T-helper 17 cell (primary cell): ENCODE data around the gene PLEKHG1. TPM values are rescaled to one million over a fixed set of nuclear protein-coding genes. Genes with fewer than 3 reads are reported as not detected.

Source experiments
- ATAC-seq: fragments of 150-1000 bp; cut with Tn5 transposase; 2 replicates; pipeline ENCODE4 v1.10.0; 2021; ENCODE audit warnings: mild to moderate bottlenecking, moderate library complexity
- DNase-seq, 3 donors: peaks; one replicate each; pipeline versions ENCODE4 v3.0.0 to v3.0.0-alpha.2; 2020 to 2021
- H3K9me3 ChIP-seq: one replicate; pipeline ENCODE4 v1.7.0; 2013; ENCODE audit warnings: low read length, mild to moderate bottlenecking; ENCODE audit not compliant: control insufficient read depth, poor library complexity, severe bottlenecking
- H3K27ac Mint-ChIP-seq: one replicate; pipeline ENCODE4 v1.8.0; 2022; ENCODE audit warnings: mild to moderate bottlenecking, moderate library complexity, mixed read lengths
- H3K27me3 Mint-ChIP-seq: one replicate; pipeline ENCODE4 v1.8.0; 2022; ENCODE audit warnings: mixed read lengths
- H3K36me3 Mint-ChIP-seq: one replicate; pipeline ENCODE4 v1.8.0; 2022; ENCODE audit warnings: low read depth, mixed read lengths
- H3K4me1 Mint-ChIP-seq: one replicate; pipeline ENCODE4 v1.8.0; 2022; ENCODE audit warnings: mild to moderate bottlenecking, mixed read lengths
- H3K4me3 Mint-ChIP-seq: one replicate; pipeline ENCODE4 v1.8.0; 2022; ENCODE audit warnings: mild to moderate bottlenecking, moderate library complexity, mixed read lengths
- total RNA-seq, 4 donors: library from RNA in 2 of 4; stranded (reverse) in 2 of 4; gene quantifications; one replicate each; pipeline ENCODE4 v1.2.3 and lab custom pipeline; 2022 to 2026

PLEKHG1 gene
- total RNA-seq, 2 donors from 2014 or later = 4.7 to 12.9 TPM

- H3K27me3 Mint-ChIP-seq = peaks cover 47% of the 10 kb centered on the region
- no peak overlapping the region for H3K27ac Mint-ChIP-seq
- DNase-seq (no peak), ATAC-seq (no peak)
- H3K9me3 ChIP-seq = no peaks in the 10 kb centered on the region
- H3K36me3 Mint-ChIP-seq = peaks cover 2% of the 10 kb centered on the region
- H3K4me3 Mint-ChIP-seq = no peak overlapping the region
- H3K4me1 Mint-ChIP-seq = peaks cover 4% of the 10 kb centered on the region
These were observed 23.8 kb upstream of the PLEKHG1 start for GRCh38 chr6:150575836-150576235.

GRCh38 chr6:150576651-150577226, 22.9 kb upstream of the PLEKHG1 start:
- Mint-ChIP-seq H3K36me3 (peaks cover 2% of the 10 kb centered on the region), H3K27me3 (peaks cover 45% of the 10 kb centered on the region), H3K27ac (no peak overlapping the region), H3K4me3 (no peak overlapping the region), H3K4me1 (peaks cover 4% of the 10 kb centered on the region)
- ATAC-seq = no peak
- no peak for DNase-seq
- H3K9me3 ChIP-seq = no peaks in the 10 kb centered on the region

GRCh38 chr6:150579611-150580010, 20.1 kb upstream of the PLEKHG1 start:
- Mint-ChIP-seq H3K4me3 (no peak overlapping the region), H3K4me1 (peaks cover under 1% of the 10 kb centered on the region), H3K27ac (no peak overlapping the region), H3K27me3 (peaks cover 18% of the 10 kb centered on the region), H3K36me3 (no peaks in the 10 kb centered on the region)
- no peaks in the 10 kb centered on the region for H3K9me3 ChIP-seq
- DNase-seq (no peak), ATAC-seq (no peak)

GRCh38 chr6:150580489-150580888, 19.2 kb upstream of the PLEKHG1 start:
- ATAC-seq = no peak
- Mint-ChIP-seq H3K4me1 (no peaks in the 10 kb centered on the region), H3K4me3 (no peak overlapping the region)

GRCh38 chr6:150584065-150584464, 15.6 kb upstream of the PLEKHG1 start:
- Mint-ChIP-seq H3K27ac (no peak overlapping the region), H3K4me1 (no peaks in the 10 kb centered on the region), H3K4me3 (no peak overlapping the region), H3K36me3 (no peaks in the 10 kb centered on the region), H3K27me3 (peaks cover 13% of the 10 kb centered on the region)
- no peaks in the 10 kb centered on the region for H3K9me3 ChIP-seq
- ATAC-seq (no peak), DNase-seq (no peak)

More at GRCh38 chr6:150580489-150580888, 19.2 kb upstream of the PLEKHG1 start:
- no peaks in the 10 kb centered on the region for H3K36me3 Mint-ChIP-seq
- DNase-seq = no peak
- no peaks in the 10 kb centered on the region for H3K9me3 ChIP-seq
- no peak overlapping the region for H3K27ac Mint-ChIP-seq
- peaks cover 15% of the 10 kb centered on the region for H3K27me3 Mint-ChIP-seq

GRCh38 chr6:150584596-150584995, 15.1 kb upstream of the PLEKHG1 start:
- no peaks in the 10 kb centered on the region for H3K9me3 ChIP-seq
- H3K27ac Mint-ChIP-seq = no peak overlapping the region
- DNase-seq (no peak), ATAC-seq (no peak)
- H3K4me1 Mint-ChIP-seq = no peaks in the 10 kb centered on the region
- H3K36me3 Mint-ChIP-seq = no peaks in the 10 kb centered on the region
- H3K27me3 Mint-ChIP-seq = peaks cover 11% of the 10 kb centered on the region
- H3K4me3 Mint-ChIP-seq = no peak overlapping the region

GRCh38 chr6:150586850-150587359, 12.8 kb upstream of the PLEKHG1 start:
- H3K9me3 ChIP-seq = no peaks in the 10 kb centered on the region
- H3K4me1 Mint-ChIP-seq = peaks cover 2% of the 10 kb centered on the region
- ATAC-seq = no peak
- H3K27ac Mint-ChIP-seq = no peak overlapping the region
- H3K27me3 Mint-ChIP-seq = peaks cover 20% of the 10 kb centered on the region
- DNase-seq = no peak
- H3K4me3 Mint-ChIP-seq = no peak overlapping the region
- no peaks in the 10 kb centered on the region for H3K36me3 Mint-ChIP-seq

- no peaks in the 10 kb centered on the region for H3K9me3 ChIP-seq
- Mint-ChIP-seq H3K27me3 (peaks cover 27% of the 10 kb centered on the region), H3K4me1 (peaks cover 2% of the 10 kb centered on the region), H3K36me3 (no peaks in the 10 kb centered on the region), H3K4me3 (no peak overlapping the region), H3K27ac (no peak overlapping the region)
- DNase-seq (no peak), ATAC-seq (no peak)
These were observed 12.0 kb upstream of the PLEKHG1 start for GRCh38 chr6:150587637-150588036.

- H3K27me3 Mint-ChIP-seq = peaks cover 30% of the 10 kb centered on the region
- no peaks in the 10 kb centered on the region for H3K9me3 ChIP-seq
- ATAC-seq = no peak
- no peak overlapping the region for H3K27ac Mint-ChIP-seq
- DNase-seq = no peak
- H3K36me3 Mint-ChIP-seq = no peaks in the 10 kb centered on the region
- H3K4me1 Mint-ChIP-seq = peaks cover 2% of the 10 kb centered on the region
- no peak overlapping the region for H3K4me3 Mint-ChIP-seq
These were observed 10.7 kb upstream of the PLEKHG1 start for GRCh38 chr6:150588888-150589499.

- Mint-ChIP-seq H3K27me3 (peaks cover 30% of the 10 kb centered on the region), H3K4me1 (peaks cover 2% of the 10 kb centered on the region), H3K4me3 (no peak overlapping the region), H3K27ac (no peak overlapping the region), H3K36me3 (no peaks in the 10 kb centered on the region)
- no peak for DNase-seq
- H3K9me3 ChIP-seq = no peaks in the 10 kb centered on the region
- no peak for ATAC-seq
These were observed 9.8 kb upstream of the PLEKHG1 start for GRCh38 chr6:150589852-150590251.

- DNase-seq = no peak
- ATAC-seq = no peak
- Mint-ChIP-seq H3K27ac (no peak overlapping the region), H3K27me3 (peaks cover 30% of the 10 kb centered on the region), H3K4me3 (no peak overlapping the region), H3K4me1 (peaks cover 2% of the 10 kb centered on the region), H3K36me3 (no peaks in the 10 kb centered on the region)
- H3K9me3 ChIP-seq = no peaks in the 10 kb centered on the region
These were observed 9.2 kb upstream of the PLEKHG1 start for GRCh38 chr6:150590446-150590845.

- peaks cover 26% of the 10 kb centered on the region for H3K27me3 Mint-ChIP-seq
- H3K4me1 Mint-ChIP-seq = peaks cover 2% of the 10 kb centered on the region
- DNase-seq = no peak
- no peak overlapping the region for H3K4me3 Mint-ChIP-seq
- H3K36me3 Mint-ChIP-seq = no peaks in the 10 kb centered on the region
- H3K9me3 ChIP-seq = no peaks in the 10 kb centered on the region
- H3K27ac Mint-ChIP-seq = no peak overlapping the region
- no peak for ATAC-seq
These were observed 7.2 kb upstream of the PLEKHG1 start for GRCh38 chr6:150592377-150592995.

- Mint-ChIP-seq H3K4me3 (no peak overlapping the region), H3K27me3 (peaks cover 31% of the 10 kb centered on the region), H3K4me1 (peaks cover 2% of the 10 kb centered on the region)
These were observed 6.6 kb upstream of the PLEKHG1 start for GRCh38 chr6:150593119-150593518.

More at GRCh38 chr6:150593119-150593518, 6.6 kb upstream of the PLEKHG1 start:
- H3K9me3 ChIP-seq = no peaks in the 10 kb centered on the region
- ATAC-seq = no peak
- H3K27ac Mint-ChIP-seq = no peak overlapping the region
- DNase-seq = no peak
- no peaks in the 10 kb centered on the region for H3K36me3 Mint-ChIP-seq
